Measurements from ENCODE around the gene CCNB1IP1. TPM values are rescaled to one million over a fixed set of nuclear protein-coding genes. Genes with fewer than 3 reads are reported as not detected.
"Not testable (repeated sequence)": the region's sequence is repeated elsewhere in the genome, so short reads cannot be mapped to it uniquely, and the experiment has no call there.

Gene CCNB1IP1
- total and polyA plus RNA-seq, 11 donors, result 24.5 to 99.1 (median 55.0) TPM

DNA sequence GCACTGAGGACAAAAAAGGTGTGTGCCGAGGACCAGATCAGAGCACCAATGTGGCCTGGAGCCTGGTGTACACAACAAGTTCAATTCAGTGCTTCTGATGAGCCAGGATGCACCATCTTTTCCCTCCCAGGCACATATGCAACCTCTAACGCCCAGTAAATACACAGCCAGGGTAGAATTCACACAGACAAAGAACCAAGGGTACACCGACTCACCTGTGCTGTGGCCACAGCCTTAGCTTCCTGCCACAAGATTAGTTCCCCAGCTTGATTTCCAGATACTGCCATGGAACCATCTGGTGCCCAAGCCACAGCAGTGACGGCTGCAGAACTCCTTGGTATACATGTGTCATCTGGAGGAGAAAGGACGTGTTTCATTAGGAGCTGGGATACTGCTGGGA is 39.7 kb upstream of the CCNB1IP1 start:
- H3K27ac ChIP-seq, result no peak overlapping the region
- ATAC-seq (no peak), DNase-seq (no peak)
- H3K9me3 ChIP-seq, result no peaks in the 10 kb centered on the region
- no peak for TF ChIP-seq POLR2A (IDR thresholded peaks at IDR 0.05)
- TF ChIP-seq, protein P1, sequence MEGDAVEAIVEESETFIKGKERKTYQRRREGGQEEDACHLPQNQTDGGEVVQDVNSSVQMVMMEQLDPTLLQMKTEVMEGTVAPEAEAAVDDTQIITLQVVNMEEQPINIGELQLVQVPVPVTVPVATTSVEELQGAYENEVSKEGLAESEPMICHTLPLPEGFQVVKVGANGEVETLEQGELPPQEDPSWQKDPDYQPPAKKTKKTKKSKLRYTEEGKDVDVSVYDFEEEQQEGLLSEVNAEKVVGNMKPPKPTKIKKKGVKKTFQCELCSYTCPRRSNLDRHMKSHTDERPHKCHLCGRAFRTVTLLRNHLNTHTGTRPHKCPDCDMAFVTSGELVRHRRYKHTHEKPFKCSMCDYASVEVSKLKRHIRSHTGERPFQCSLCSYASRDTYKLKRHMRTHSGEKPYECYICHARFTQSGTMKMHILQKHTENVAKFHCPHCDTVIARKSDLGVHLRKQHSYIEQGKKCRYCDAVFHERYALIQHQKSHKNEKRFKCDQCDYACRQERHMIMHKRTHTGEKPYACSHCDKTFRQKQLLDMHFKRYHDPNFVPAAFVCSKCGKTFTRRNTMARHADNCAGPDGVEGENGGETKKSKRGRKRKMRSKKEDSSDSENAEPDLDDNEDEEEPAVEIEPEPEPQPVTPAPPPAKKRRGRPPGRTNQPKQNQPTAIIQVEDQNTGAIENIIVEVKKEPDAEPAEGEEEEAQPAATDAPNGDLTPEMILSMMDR (IDR thresholded peaks at IDR 0.05), result no peak
- H3K4me3 ChIP-seq, result no peak overlapping the region
- intact Hi-C loops (cut with DNase I), result no loop called here
- peaks cover 0 to 99% (median 98%) of the 10 kb centered on the region in 9 donors for H3K36me3 ChIP-seq
- H3K4me1 ChIP-seq, result no peaks in the 10 kb centered on the region
- WGBS, 4 donors, result 80 to 93% (median 89%) methylated on average over 5 of the region's 5 CpGs
- H3K27me3 ChIP-seq, result no peaks in the 10 kb centered on the region

DNA sequence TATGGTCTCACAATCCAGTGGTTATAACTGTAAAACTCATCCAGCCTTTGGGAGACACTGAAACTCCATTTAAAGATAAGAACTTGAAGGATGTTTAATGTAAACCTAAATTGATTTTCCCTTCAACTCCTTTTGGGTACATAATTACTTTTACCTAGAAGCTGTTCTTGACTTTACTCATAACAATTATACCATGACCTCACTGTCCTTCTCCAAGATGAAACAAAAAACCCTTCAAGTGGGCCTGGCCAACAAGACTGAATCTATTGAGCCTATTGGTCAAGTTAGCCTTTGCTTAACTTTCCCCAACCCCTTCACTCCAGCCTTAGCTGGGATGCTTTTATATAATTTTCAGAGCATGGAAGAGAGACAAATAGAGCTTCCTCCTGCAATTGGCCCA is 32.8 kb upstream of the CCNB1IP1 start:
- H3K4me1 ChIP-seq, result no peaks in the 10 kb centered on the region
- H3K4me3 ChIP-seq, result no peak overlapping the region
- H3K27me3 ChIP-seq, result no peaks in the 10 kb centered on the region
- no peak overlapping the region for H3K27ac ChIP-seq
- DNase-seq, result no peak
- intact Hi-C loops (cut with DNase I), result no loop called here
- TF ChIP-seq POLR2A (IDR thresholded peaks at IDR 0.05), result no peak
- TF ChIP-seq, protein P1 (IDR thresholded peaks at IDR 0.05), result no peak
- ATAC-seq, result no peak
- no peaks in the 10 kb centered on the region for H3K9me3 ChIP-seq
- H3K36me3 ChIP-seq, result peaks cover 0 to 96% (median 71%) of the 10 kb centered on the region in 9 donors

DNA sequence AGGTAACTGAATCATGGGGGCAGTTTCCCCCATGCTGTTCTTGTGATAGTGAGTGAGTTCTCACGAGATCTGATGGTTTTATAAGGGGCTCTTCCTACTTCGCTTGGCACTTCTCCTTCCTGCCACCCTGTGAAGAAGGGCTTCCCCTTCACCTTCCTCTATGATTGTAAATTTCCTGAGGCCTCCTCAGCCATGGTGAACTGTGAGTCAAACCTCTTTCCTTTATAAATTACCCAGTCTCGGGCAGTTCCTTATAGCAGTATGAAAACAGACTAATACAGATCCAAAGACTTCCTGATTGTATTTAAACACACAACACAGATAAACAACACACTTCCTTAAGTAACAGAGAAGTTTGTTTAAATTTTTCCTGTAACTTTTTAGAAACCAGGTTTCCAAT is 25.4 kb upstream of the CCNB1IP1 start:
- peaks cover 0 to 90% (median 72%) of the 10 kb centered on the region in 9 donors for H3K36me3 ChIP-seq
- H3K9me3 ChIP-seq; DNase-seq; ATAC-seq; intact Hi-C loops (cut with DNase I); H3K27me3 ChIP-seq; H3K4me3 ChIP-seq; H3K4me1 ChIP-seq: not testable (repeated sequence)
- WGBS, 4 donors, result 63 to 69% (median 68%) methylated on average over 3 of the region's 3 CpGs
- H3K27ac ChIP-seq, result peak overlapping the region in 1 of 12 donors; percentile 18

DNA sequence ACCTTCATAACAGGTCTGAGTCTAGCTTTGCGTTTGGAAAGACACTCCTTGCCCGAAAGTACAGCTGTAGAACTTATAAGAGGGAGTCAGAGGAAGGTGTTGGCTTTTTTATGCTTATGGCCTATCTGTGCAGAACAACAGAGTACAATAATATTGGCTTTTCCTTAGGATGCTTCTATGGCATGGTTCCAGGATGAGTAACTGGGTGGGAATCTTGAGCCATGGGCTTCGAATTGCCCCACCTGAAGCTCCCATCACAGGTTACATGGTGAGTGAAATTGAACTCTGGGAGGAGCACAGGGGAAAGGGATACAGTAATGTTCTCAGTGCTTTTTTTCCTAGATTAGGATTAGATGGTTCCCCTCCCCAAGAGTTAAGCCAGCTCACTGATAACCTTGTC is 23.3 kb upstream of the CCNB1IP1 start:
- intact Hi-C loops (cut with DNase I), result no loop called here
- H3K9me3 ChIP-seq, result no peaks in the 10 kb centered on the region
- no peak overlapping the region for H3K4me3 ChIP-seq
- TF ChIP-seq POLR2A (IDR thresholded peaks at IDR 0.05), result no peak
- TF ChIP-seq, protein P1 (IDR thresholded peaks at IDR 0.05), result no peak
- no peak overlapping the region for H3K27ac ChIP-seq
- DNase-seq (no peak), ATAC-seq (no peak)
- H3K4me1 ChIP-seq, result no peaks in the 10 kb centered on the region
- H3K27me3 ChIP-seq, result no peaks in the 10 kb centered on the region
- WGBS, 4 donors, result 89 to 95% (median 91%) methylated on average over 3 of the region's 3 CpGs
- H3K36me3 ChIP-seq, result peaks cover 0 to 90% (median 84%) of the 10 kb centered on the region in 9 donors

DNA sequence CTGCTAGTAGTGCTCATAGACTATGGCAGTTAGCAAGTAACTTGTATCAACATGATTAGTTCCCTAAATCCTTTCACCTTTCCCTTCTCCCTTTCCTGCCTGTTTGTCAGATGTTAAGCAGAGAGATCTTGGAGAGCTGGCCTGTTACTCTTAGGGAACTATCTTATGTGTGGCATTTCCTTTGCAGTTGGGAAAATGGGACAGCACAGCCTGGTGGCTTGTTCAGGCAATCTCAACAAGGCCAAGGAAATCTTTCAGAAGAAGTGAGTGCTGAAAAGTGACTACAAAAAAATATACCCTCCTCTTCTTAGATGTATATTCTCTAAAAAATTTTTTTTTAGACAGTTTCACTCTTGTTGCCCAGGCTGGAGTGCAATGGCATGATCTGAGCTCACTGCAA is 17.8 kb upstream of the CCNB1IP1 start:
- DNase-seq (no peak), ATAC-seq (no peak)
- Histone ChIP-seq H3K27ac (no peak overlapping the region), H3K4me1 (no peaks in the 10 kb centered on the region), H3K4me3 (no peak overlapping the region), H3K9me3 (no peaks in the 10 kb centered on the region), H3K27me3 (no peaks in the 10 kb centered on the region), H3K36me3 (peaks cover 0 to 100% (median 93%) of the 10 kb centered on the region in 9 donors)
- TF ChIP-seq POLR2A (IDR thresholded peaks at IDR 0.05), result no peak
- TF ChIP-seq, protein P1 (IDR thresholded peaks at IDR 0.05), result peak in 3 of 12 donors; percentile 7 to 15 (median 12)
- intact Hi-C loops (cut with DNase I), result loop anchor here in 2 of 10 donors (2.0 to 5.0 kb wide), 2 partner anchors 24 to 56 kb away; no protein-coding TSS in a partner anchor
